Body of pancreas (tissue), 4 donors: ENCODE results near the gene SERPINB8. TPM values are rescaled to one million over a fixed set of nuclear protein-coding genes. Genes with fewer than 3 reads are reported as not detected.
"Not testable (repeated sequence)": the region's sequence is repeated elsewhere in the genome, so short reads cannot be mapped to it uniquely, and the experiment has no call there.

Experiments used
- ATAC-seq: fragments of 150-250 bp; one replicate; pipeline ENCODE4 v1.9.1; 2016
- DNase-seq, 4 donors: peaks; one replicate each; pipeline ENCODE4 v3.0.0-alpha.2; 2019
- H3K27ac ChIP-seq, 4 donors: fragments of 200-600 bp; sonication (generic); 1 replicate in 3 of 4; 2 replicates in 1 of 4; pipeline versions ENCODE4 v1.5.1 to v1.6.1; 2016 to 2019; ENCODE audit warnings: mild to moderate bottlenecking in 1 of 4, mixed read lengths in 1 of 4, moderate library complexity in 1 of 4
- H3K27me3 ChIP-seq, 2 donors: fragments of 200-600 bp; sonication (generic); one replicate each; pipeline ENCODE4 v1.6.0; 2016; ENCODE audit warnings: mild to moderate bottlenecking in 1 of 2
- H3K36me3 ChIP-seq, 2 donors: fragments of 200-600 bp; sonication (generic); replicated peaks in 1 of 2; 2 replicates each; pipeline ENCODE4 v1.5.1; 2016; ENCODE audit warnings: low read depth in 2 of 2; ENCODE audit not compliant: insufficient read depth in 1 of 2
- H3K4me1 ChIP-seq: fragments of 200-600 bp; sonication (generic); one replicate; pipeline ENCODE4 v1.6.0; 2016
- H3K4me3 ChIP-seq, 2 donors: fragments of 200-600 bp; sonication (generic); 1 replicate in 1 of 2; 2 replicates in 1 of 2; pipeline ENCODE4 v1.5.1; 2016 to 2019
- H3K9me3 ChIP-seq, 3 donors: fragments of 200-600 bp; sonication (generic); 1 replicate in 2 of 3; 2 replicates in 1 of 3; pipeline ENCODE4 v1.5.1; 2016
- CTCF ChIP-seq, 7 experiments: fragments of 450-650 bp in 4 of 7; fragments of 200-600 bp in 3 of 7; sonication (generic) in 3 of 7; IDR thresholded peaks; one replicate each; pipeline ENCODE4 v1.5.1; 2016 to 2019; ENCODE audit warnings: antibody characterized with exemption in 7 of 7
- POLR2A ChIP-seq, 3 donors: fragments of 450-650 bp; IDR thresholded peaks; one replicate each; pipeline ENCODE4 v1.6.1; 2016; ENCODE audit warnings: antibody characterized with exemption in 3 of 3, mild to moderate bottlenecking in 2 of 3
- WGBS, 2 donors: methylation state at CpG; one replicate each; pipeline ENCODE4 v1.1.5; 2017; 5-methylcytosine and 5-hydroxymethylcytosine counted together
- intact Hi-C: fragments of 100-400 bp; cut with DNase I; formaldehyde crosslinking; loops from one replicate; pipeline ENCODE4 v1.15.1; 2023
- total RNA-seq, 2 donors: library from RNA; depleted of rRNA; stranded (reverse); fragments of >200 nt; gene quantifications; one replicate each; pipeline ENCODE4 v1.1.0, GENCODE V29; 2016

SERPINB8 gene
- total RNA-seq, 2 donors from 2014 or later: 2.9 to 13.5 TPM

- WGBS, 2 donors: 73 to 91% methylated on average over 3 of the region's 3 CpGs
- TF ChIP-seq CTCF (IDR thresholded peaks at IDR 0.05) (no peak), POLR2A (IDR thresholded peaks at IDR 0.05) (no peak)
- intact Hi-C loops: loop anchor here (10.0 kb wide), 1 partner anchor 406 kb away; no protein-coding TSS in a partner anchor
- ATAC-seq (no peak), DNase-seq (no peak)
- Histone ChIP-seq H3K4me1 (peaks cover under 1% of the 10 kb centered on the region), H3K27ac (no peak overlapping the region), H3K27me3 (no peaks in the 10 kb centered on the region), H3K4me3 (no peak overlapping the region), H3K36me3 (no peaks in the 10 kb centered on the region), H3K9me3 (no peaks in the 10 kb centered on the region)
Observed at GRCh38 chr18:63930773-63931354, 39.0 kb upstream of the SERPINB8 start.

GRCh38 chr18:63936156-63936931 lies 33.5 kb upstream of the SERPINB8 start:
- Histone ChIP-seq H3K36me3 (no peaks in the 10 kb centered on the region), H3K4me1 (peaks cover 11% of the 10 kb centered on the region), H3K27ac (peak overlapping the region in 1 of 4 donors; percentile 20), H3K27me3 (no peaks in the 10 kb centered on the region), H3K4me3 (peak overlapping the region in 1 of 2 donors; percentile 9), H3K9me3 (no peaks in the 10 kb centered on the region)
- WGBS, 2 donors: 1 to 2% methylated on average over 35 to 54 of the region's 54 CpGs
- ATAC-seq: peak; percentile 100
- intact Hi-C loops: loop anchor here (5.0 to 10.0 kb wide), 2 partner anchors 114 to 412 kb away; no protein-coding TSS in a partner anchor
- peak; percentile 87 to 90 (median 89) for DNase-seq
- TF ChIP-seq POLR2A (IDR thresholded peaks at IDR 0.05) (no peak), CTCF (IDR thresholded peaks at IDR 0.05) (peak; percentile 70 to 94 (median 92))

- Histone ChIP-seq H3K9me3 (no peaks in the 10 kb centered on the region), H3K27me3 (no peaks in the 10 kb centered on the region), H3K4me3 (no peak overlapping the region), H3K36me3 (no peaks in the 10 kb centered on the region), H3K4me1 (peaks cover 11% of the 10 kb centered on the region), H3K27ac (no peak overlapping the region)
- 31 to 45% methylated on average over 19 of the region's 19 CpGs for WGBS, 2 donors
- intact Hi-C loops: loop anchor here (5.0 to 10.0 kb wide), 2 partner anchors 115 to 412 kb away; no protein-coding TSS in a partner anchor
- DNase-seq: no peak
- TF ChIP-seq CTCF (IDR thresholded peaks at IDR 0.05) (no peak), POLR2A (IDR thresholded peaks at IDR 0.05) (no peak)
- ATAC-seq: no peak
Observed at GRCh38 chr18:63936932-63937393, 32.9 kb upstream of the SERPINB8 start.

- no peaks in the 10 kb centered on the region for H3K36me3 ChIP-seq
- no peak overlapping the region for H3K4me3 ChIP-seq
- H3K27ac ChIP-seq: no peak overlapping the region
- no peak for ATAC-seq
- no peaks in the 10 kb centered on the region for H3K9me3 ChIP-seq
- peaks cover 0 to 4% of the 10 kb centered on the region in 2 donors for H3K27me3 ChIP-seq
- H3K4me1 ChIP-seq: peaks cover 11% of the 10 kb centered on the region
- intact Hi-C loops: no loop called here
- WGBS, 2 donors: 80 to 87% methylated on average over 8 of the region's 8 CpGs
- TF ChIP-seq CTCF (IDR thresholded peaks at IDR 0.05) (no peak), POLR2A (IDR thresholded peaks at IDR 0.05) (no peak)
- DNase-seq: no peak
Observed at GRCh38 chr18:63940008-63940407, 29.9 kb upstream of the SERPINB8 start.

- peaks cover 11% of the 10 kb centered on the region for H3K4me1 ChIP-seq
- H3K27me3 ChIP-seq, H3K4me3 ChIP-seq, H3K36me3 ChIP-seq, ATAC-seq, intact Hi-C loops, DNase-seq, H3K9me3 ChIP-seq, H3K27ac ChIP-seq: not testable (repeated sequence)
- 68 to 86% methylated on average over 16 to 17 of the region's 17 CpGs for WGBS, 2 donors
Observed at GRCh38 chr18:63940543-63941050, 29.3 kb upstream of the SERPINB8 start.
